Measurements from ENCODE around the gene ACVR2B. TPM values are rescaled to one million over a fixed set of nuclear protein-coding genes. Genes with fewer than 3 reads are reported as not detected.

ACVR2B gene
- total RNA-seq, 4 donors from 2014 or later: 2.4 to 12.1 (median 6.3) TPM

GRCh38 chr3:38460377-38461270, 6.9 kb downstream of the ACVR2B start:
- in situ Hi-C loops (cut with MboI; ENCODE audit: low sequenced_read_pairs in 4 of 4): no loop called here
- DNase-seq: peak; percentile 84 to 94
- intact Hi-C loops (cut with DNase I; ENCODE audit: low total_unique reads): loop anchor here (5.0 kb wide), 1 partner anchor 732 kb away; the partner anchor contains the start of gene XIRP1
- peak overlapping the region; percentile 96 to 98 (median 97) for H3K27ac ChIP-seq
- ATAC-seq: peak; percentile 84 to 85
- no peaks in the 10 kb centered on the region for H3K9me3 ChIP-seq
- no peaks in the 10 kb centered on the region for H3K36me3 ChIP-seq
- TF ChIP-seq, protein P1, sequence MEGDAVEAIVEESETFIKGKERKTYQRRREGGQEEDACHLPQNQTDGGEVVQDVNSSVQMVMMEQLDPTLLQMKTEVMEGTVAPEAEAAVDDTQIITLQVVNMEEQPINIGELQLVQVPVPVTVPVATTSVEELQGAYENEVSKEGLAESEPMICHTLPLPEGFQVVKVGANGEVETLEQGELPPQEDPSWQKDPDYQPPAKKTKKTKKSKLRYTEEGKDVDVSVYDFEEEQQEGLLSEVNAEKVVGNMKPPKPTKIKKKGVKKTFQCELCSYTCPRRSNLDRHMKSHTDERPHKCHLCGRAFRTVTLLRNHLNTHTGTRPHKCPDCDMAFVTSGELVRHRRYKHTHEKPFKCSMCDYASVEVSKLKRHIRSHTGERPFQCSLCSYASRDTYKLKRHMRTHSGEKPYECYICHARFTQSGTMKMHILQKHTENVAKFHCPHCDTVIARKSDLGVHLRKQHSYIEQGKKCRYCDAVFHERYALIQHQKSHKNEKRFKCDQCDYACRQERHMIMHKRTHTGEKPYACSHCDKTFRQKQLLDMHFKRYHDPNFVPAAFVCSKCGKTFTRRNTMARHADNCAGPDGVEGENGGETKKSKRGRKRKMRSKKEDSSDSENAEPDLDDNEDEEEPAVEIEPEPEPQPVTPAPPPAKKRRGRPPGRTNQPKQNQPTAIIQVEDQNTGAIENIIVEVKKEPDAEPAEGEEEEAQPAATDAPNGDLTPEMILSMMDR (IDR thresholded peaks at IDR 0.05 in 4 of 5, conservative IDR thresholded peaks at IDR 0.05 in 1 of 5): no peak
- peak; percentile 37 to 73 for TF ChIP-seq POLR2A (IDR thresholded peaks at IDR 0.05)
- H3K4me3 ChIP-seq: peak overlapping the region; percentile 45 to 65 (median 56)
- peaks cover 55 to 86% of the 10 kb centered on the region in 2 donors for H3K4me1 ChIP-seq
- no peaks in the 10 kb centered on the region for H3K27me3 ChIP-seq

DNA sequence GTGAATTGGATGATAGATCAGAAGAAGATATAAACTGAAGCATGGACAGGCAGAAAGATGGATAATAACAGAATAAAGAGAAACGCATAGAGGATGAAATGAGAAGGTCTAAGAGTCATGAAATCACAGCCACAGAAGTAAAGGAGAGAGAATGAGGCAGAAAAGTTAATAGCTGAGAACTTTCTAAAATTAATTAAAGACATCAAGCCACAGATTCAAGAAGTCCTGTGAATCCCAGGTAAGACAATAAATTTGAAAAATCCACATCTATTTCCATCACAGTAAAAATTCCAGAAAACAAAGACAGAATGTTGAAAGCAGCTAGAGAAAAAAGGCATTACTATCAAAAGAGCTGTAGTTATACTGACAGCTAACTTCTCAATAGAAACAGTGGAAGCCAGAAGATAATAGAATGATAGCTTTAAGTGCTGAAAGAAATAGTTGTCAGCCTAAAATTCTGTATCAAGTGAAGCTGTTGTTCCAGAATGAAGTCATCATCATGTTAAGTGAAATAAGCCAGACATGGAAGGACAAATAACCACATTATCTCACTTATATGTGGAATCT, 12.0 kb downstream of the ACVR2B start:
- no peak for DNase-seq
- H3K27me3 ChIP-seq: no peaks in the 10 kb centered on the region
- H3K9me3 ChIP-seq: no peaks in the 10 kb centered on the region
- H3K27ac ChIP-seq: no peak overlapping the region
- H3K4me1 ChIP-seq: peaks cover 27 to 67% of the 10 kb centered on the region in 2 donors
- H3K4me3 ChIP-seq: no peak overlapping the region
- TF ChIP-seq POLR2A (IDR thresholded peaks at IDR 0.05): no peak
- TF ChIP-seq, protein P1 (IDR thresholded peaks at IDR 0.05 in 4 of 5, conservative IDR thresholded peaks at IDR 0.05 in 1 of 5): no peak
- intact Hi-C loops (cut with DNase I; ENCODE audit: low total_unique reads) (no loop called here), in situ Hi-C loops (cut with MboI; ENCODE audit: low sequenced_read_pairs in 4 of 4) (no loop called here)
- H3K36me3 ChIP-seq: no peaks in the 10 kb centered on the region
- ATAC-seq: no peak

DNA sequence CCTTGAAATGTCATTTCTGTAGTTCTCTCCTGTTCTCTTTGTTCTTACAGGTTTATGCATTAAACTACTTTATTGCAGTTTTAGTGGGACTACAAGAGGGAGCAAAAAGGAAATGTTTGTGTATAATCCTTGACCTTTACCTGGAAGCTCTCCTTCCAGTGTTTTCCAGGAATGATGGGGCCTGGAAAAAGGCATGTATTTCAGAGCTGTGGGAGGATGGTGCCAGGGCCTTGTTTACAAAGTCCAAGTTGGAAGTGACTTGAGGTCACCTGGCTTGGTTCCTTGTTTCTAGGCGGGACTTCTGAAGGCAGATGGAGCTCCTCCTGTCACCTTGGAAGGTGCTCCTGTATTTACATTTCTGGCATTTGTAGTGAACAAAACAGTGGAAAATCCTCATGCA, 15.1 kb downstream of the ACVR2B start:
- no peaks in the 10 kb centered on the region for H3K36me3 ChIP-seq
- intact Hi-C loops (cut with DNase I; ENCODE audit: low total_unique reads) (no loop called here), in situ Hi-C loops (cut with MboI; ENCODE audit: low sequenced_read_pairs in 4 of 4) (no loop called here)
- ATAC-seq: peak; percentile 62 to 69
- H3K4me3 ChIP-seq: no peak overlapping the region
- H3K9me3 ChIP-seq: no peaks in the 10 kb centered on the region
- TF ChIP-seq, protein P1 (IDR thresholded peaks at IDR 0.05 in 4 of 5, conservative IDR thresholded peaks at IDR 0.05 in 1 of 5): no peak
- TF ChIP-seq POLR2A (IDR thresholded peaks at IDR 0.05): no peak
- no peaks in the 10 kb centered on the region for H3K27me3 ChIP-seq
- H3K4me1 ChIP-seq: peaks cover 39 to 75% of the 10 kb centered on the region in 2 donors
- DNase-seq: no peak
- H3K27ac ChIP-seq: peak overlapping the region in 3 of 4 donors; percentile 40 to 63 (median 45)

- H3K36me3 ChIP-seq: no peaks in the 10 kb centered on the region
- H3K9me3 ChIP-seq: no peaks in the 10 kb centered on the region
- intact Hi-C loops (cut with DNase I; ENCODE audit: low total_unique reads): loop anchor here (10.0 kb wide), 1 partner anchor 75 kb away; no protein-coding TSS in a partner anchor
- in situ Hi-C loops (cut with MboI; ENCODE audit: low sequenced_read_pairs in 4 of 4): no loop called here
- no peak for ATAC-seq
- peaks cover 39 to 71% of the 10 kb centered on the region in 2 donors for H3K4me1 ChIP-seq
- no peak for DNase-seq
- TF ChIP-seq POLR2A (IDR thresholded peaks at IDR 0.05): no peak
- TF ChIP-seq, protein P1 (IDR thresholded peaks at IDR 0.05 in 4 of 5, conservative IDR thresholded peaks at IDR 0.05 in 1 of 5): no peak
- H3K4me3 ChIP-seq: no peak overlapping the region
- no peaks in the 10 kb centered on the region for H3K27me3 ChIP-seq
- no peak overlapping the region for H3K27ac ChIP-seq
These were observed 16.2 kb downstream of the ACVR2B start for GRCh38 chr3:38469852-38470251.
